OCI-LY7 (cell line): ENCODE results near the gene GLG1.

ENCODE experiments used
- EZH2phosphoT487 ChIP-seq: fragments of 200-600 bp; sonication (generic); IDR thresholded peaks from 2 replicates; pipeline ENCODE4 v1.6.1; 2018; ENCODE audit warnings: low read depth, borderline replicate concordance, mild to moderate bottlenecking, mixed run types, antibody characterized with exemption, low read length, moderate library complexity, mixed read lengths
- TF ChIP-seq, protein P1 (sequence below): fragments of 200-600 bp; sonication (generic); conservative IDR thresholded peaks from 2 replicates; pipeline ENCODE4 v1.5.1; 2014; ENCODE audit warnings: mild to moderate bottlenecking, antibody characterized with exemption, low read length, moderate library complexity, mixed read lengths

DNA sequence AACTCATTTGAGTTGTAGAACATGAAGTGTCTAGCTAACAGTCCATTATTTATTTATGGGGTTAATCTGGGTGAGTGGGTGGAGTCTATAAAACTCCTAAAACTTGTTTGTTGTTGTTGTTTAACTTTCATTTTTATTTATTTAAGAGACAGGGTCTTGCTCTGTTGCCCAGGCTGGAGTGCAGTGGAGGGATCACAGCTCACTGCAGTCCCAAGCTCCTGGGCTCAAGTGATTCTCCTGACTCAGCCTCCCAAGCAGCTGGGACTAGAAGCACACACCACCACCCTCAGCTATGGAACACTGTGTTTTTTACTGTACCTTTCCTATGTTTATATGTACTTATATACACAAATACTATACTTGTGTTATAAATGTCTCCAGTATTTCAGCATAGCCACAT is 107.8 kb downstream of the GLG1 start:
- TF ChIP-seq, protein P1, sequence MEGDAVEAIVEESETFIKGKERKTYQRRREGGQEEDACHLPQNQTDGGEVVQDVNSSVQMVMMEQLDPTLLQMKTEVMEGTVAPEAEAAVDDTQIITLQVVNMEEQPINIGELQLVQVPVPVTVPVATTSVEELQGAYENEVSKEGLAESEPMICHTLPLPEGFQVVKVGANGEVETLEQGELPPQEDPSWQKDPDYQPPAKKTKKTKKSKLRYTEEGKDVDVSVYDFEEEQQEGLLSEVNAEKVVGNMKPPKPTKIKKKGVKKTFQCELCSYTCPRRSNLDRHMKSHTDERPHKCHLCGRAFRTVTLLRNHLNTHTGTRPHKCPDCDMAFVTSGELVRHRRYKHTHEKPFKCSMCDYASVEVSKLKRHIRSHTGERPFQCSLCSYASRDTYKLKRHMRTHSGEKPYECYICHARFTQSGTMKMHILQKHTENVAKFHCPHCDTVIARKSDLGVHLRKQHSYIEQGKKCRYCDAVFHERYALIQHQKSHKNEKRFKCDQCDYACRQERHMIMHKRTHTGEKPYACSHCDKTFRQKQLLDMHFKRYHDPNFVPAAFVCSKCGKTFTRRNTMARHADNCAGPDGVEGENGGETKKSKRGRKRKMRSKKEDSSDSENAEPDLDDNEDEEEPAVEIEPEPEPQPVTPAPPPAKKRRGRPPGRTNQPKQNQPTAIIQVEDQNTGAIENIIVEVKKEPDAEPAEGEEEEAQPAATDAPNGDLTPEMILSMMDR, result no peak
- TF ChIP-seq EZH2phosphoT487, result no peak
